ENCODE measurements around the gene CST9L. TPM values are rescaled to one million over a fixed set of nuclear protein-coding genes. Genes with fewer than 3 reads are reported as not detected.

The CST9L gene
- polyA plus RNA-seq, 2 of the 4 experiments (the other 2 are of a cell fraction) = not detected

DNA sequence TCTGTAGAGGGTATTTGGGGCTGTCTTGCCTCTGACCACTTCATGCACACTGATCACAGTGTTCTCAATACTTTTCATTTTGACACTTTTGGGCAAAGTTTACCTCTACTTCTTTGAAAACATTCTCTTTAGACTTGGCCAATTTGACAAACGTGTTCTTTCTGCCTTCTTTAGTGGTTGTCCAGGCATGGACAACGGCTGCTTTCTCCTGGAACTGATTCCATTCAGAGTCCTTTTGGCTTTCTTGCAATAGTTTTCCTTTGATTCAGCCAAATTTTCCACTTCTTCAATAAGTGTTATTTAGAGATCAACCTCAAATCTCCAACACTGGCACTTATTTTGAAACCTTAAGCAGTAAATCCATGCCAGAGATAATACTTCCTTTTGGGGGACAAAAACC is 44.1 kb upstream of the CST9L start:
- H3K4me1 ChIP-seq = no peaks in the 10 kb centered on the region
- peaks cover 4% of the 10 kb centered on the region; the same call in 2 of the 3 replicates for H3K9me3 ChIP-seq
- no peak overlapping the region for H3K4me2 ChIP-seq
- WGBS (ENCODE audit: missing lambda C conversion rate) = 20% methylated on average over 2 of the region's 2 CpGs
- ChIA-PET CTCF (interaction anchor here (1.4 to 9.4 kb wide), 2 partner anchors 14 to 169 kb away, joined by 4 to 176 read pairs; partner anchors contain the start of gene CSTL1), POLR2A (no interaction called here)
- no peak overlapping the region for H3K4me3 ChIP-seq
- ATAC-seq (no peak), FAIRE-seq (no peak), DNase-seq (ENCODE audit: low read depth in 1 of 2, low spot score in 1 of 2) (no peak)
- no peak overlapping the region for H3K27ac ChIP-seq
- TF ChIP-seq MAFK (IDR thresholded peaks at IDR 0.05; ENCODE audit: partially characterized antibody) = no peak
- TF ChIP-seq, protein P1, sequence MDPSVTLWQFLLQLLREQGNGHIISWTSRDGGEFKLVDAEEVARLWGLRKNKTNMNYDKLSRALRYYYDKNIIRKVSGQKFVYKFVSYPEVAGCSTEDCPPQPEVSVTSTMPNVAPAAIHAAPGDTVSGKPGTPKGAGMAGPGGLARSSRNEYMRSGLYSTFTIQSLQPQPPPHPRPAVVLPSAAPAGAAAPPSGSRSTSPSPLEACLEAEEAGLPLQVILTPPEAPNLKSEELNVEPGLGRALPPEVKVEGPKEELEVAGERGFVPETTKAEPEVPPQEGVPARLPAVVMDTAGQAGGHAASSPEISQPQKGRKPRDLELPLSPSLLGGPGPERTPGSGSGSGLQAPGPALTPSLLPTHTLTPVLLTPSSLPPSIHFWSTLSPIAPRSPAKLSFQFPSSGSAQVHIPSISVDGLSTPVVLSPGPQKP (IDR thresholded peaks at IDR 0.05; ENCODE audit: low read depth, low read length) = no peak
- TF ChIP-seq TFCP2L1 (CRISPR knock-in tag; IDR thresholded peaks at IDR 0.05) = no peak

DNA sequence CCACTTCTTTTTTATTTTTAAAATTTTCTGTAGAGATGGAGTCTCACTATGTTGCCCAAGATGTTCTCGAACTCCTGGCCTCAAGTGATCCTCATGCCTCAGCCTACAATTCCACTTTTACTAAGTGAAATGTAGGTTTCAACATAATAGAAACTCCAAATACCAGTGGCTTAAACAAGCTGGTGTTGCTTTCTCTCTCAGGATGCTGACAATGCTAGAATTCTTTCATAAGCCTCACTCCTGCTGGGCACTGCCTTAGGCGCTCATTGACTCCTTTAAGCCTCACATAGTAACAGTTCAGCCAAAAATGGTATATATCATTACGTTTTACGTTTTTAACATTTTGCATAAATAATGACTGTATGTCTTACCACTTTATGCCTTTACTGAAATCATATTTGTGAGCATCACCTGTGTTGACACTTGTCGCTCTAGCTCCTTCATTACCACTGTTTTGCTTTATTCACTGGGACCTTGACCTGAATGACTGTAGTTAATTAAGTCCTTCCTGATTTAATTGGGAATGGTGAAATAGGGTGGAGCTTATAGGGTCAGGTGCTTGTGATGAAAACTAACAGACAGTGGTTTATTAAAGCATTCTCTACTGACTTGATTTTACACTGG is 41.3 kb upstream of the CST9L start:
- ATAC-seq = no peak
- CTCF ChIA-PET = interaction anchor here (1.2 to 9.4 kb wide), 4 partner anchors 13 to 173 kb away, joined by 3 to 176 read pairs (median 4); partner anchors contain the start of gene CSTL1

DNA sequence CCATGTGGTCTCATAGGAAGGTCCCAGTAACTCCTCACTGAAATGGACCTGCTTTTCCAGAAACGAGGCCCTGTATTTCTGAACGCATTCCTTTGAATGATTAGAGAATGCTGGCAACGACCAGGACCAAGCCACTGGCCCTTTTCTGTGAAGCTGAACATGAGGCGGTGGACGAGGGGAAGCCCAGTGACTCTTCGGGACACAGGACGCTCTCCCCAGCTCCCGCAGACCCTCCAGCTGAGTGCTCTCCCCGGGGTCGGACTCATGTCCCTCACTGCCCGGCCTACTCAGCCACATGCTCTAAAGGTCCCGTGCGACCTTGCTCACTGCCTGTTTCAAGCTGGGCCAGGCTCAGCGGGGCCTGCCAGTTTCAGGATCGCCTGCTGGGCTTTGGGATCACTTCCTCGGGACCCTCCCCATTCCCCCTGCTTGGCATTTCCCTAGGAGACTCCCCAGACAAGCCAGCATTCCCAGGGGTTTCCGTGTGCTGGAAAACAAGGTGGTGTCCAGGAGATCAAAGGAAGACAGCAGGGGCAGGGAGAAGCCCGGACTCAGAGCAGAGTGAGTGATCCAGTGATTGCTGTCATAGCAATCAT is 40.1 kb upstream of the CST9L start:
- ATAC-seq (no peak), DNase-seq (ENCODE audit: low read depth in 1 of 2, low spot score in 1 of 2) (no peak), FAIRE-seq (no peak)
- Histone ChIP-seq H3K4me2 (no peak overlapping the region), H3K27ac (no peak overlapping the region), H3K9me3 (no peaks in the 10 kb centered on the region), H3K4me1 (no peaks in the 10 kb centered on the region; the same call in 2 of the 3 replicates), H3K4me3 (no peak overlapping the region)
- 69% methylated on average over 18 of the region's 18 CpGs for WGBS (ENCODE audit: missing lambda C conversion rate)
- ChIA-PET POLR2A (interaction anchor here (1.2 kb wide), 1 partner anchor 29 kb away, joined by 3 read pairs; the partner anchor contains the start of gene CST3), CTCF (interaction anchor here (0.8 to 9.4 kb wide), 7 partner anchors 9 to 197 kb away, joined by 3 to 176 read pairs (median 3); partner anchors contain the start of gene CSTL1)
- TF ChIP-seq BHLHE40 (IDR thresholded peaks at IDR 0.05; ENCODE audit: low read depth, low read length) (no peak), HOXB13 (CRISPR knock-in tag; IDR thresholded peaks at IDR 0.05; ENCODE audit: low read depth) (no peak), HDAC2 (IDR thresholded peaks at IDR 0.05) (no peak), RAD21 (conservative IDR thresholded peaks at IDR 0.05 in 1 of 2, IDR thresholded peaks at IDR 0.05 in 1 of 2) (no peak), SMC3 (IDR thresholded peaks at IDR 0.05) (no peak), GATA3 (IDR thresholded peaks at IDR 0.05; ENCODE audit: borderline replicate concordance) (no peak)

More for the DNA sequence above, 41.3 kb upstream of the CST9L start:
- no peaks in the 10 kb centered on the region for H3K9me3 ChIP-seq
- DNase-seq (ENCODE audit: low read depth in 1 of 2, low spot score in 1 of 2) (no peak), FAIRE-seq (no peak)
- no peak overlapping the region for H3K27ac ChIP-seq
- no peak overlapping the region for H3K4me2 ChIP-seq
- H3K4me1 ChIP-seq = no peaks in the 10 kb centered on the region; the same call in 2 of the 3 replicates
- POLR2A ChIA-PET = interaction anchor here (1.2 kb wide), 1 partner anchor 28 kb away, joined by 3 read pairs; the partner anchor contains the start of gene CST3
- 68% methylated on average over 5 of the region's 5 CpGs for WGBS (ENCODE audit: missing lambda C conversion rate)
- H3K4me3 ChIP-seq = no peak overlapping the region
- TF ChIP-seq, protein P2, sequence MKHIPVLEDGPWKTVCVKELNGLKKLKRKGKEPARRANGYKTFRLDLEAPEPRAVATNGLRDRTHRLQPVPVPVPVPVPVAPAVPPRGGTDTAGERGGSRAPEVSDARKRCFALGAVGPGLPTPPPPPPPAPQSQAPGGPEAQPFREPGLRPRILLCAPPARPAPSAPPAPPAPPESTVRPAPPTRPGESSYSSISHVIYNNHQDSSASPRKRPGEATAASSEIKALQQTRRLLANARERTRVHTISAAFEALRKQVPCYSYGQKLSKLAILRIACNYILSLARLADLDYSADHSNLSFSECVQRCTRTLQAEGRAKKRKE (CRISPR knock-in tag; IDR thresholded peaks at IDR 0.05; ENCODE audit: low read depth) = no peak
- TF ChIP-seq, protein P3, sequence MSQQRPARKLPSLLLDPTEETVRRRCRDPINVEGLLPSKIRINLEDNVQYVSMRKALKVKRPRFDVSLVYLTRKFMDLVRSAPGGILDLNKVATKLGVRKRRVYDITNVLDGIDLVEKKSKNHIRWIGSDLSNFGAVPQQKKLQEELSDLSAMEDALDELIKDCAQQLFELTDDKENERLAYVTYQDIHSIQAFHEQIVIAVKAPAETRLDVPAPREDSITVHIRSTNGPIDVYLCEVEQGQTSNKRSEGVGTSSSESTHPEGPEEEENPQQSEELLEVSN (IDR thresholded peaks at IDR 0.05; ENCODE audit: borderline replicate concordance, low read depth) = no peak
- TF ChIP-seq, protein P1 (IDR thresholded peaks at IDR 0.05; ENCODE audit: low read depth, low read length) = no peak
- TF ChIP-seq GATA3 (IDR thresholded peaks at IDR 0.05; ENCODE audit: borderline replicate concordance) (no peak), RAD21 (conservative IDR thresholded peaks at IDR 0.05 in 1 of 2, IDR thresholded peaks at IDR 0.05 in 1 of 2) (no peak), JUN (IDR thresholded peaks at IDR 0.05) (no peak), SREBF2 (IDR thresholded peaks at IDR 0.05) (no peak)

Measured in A549 (cell line).